Neutrophil (primary cell): ENCODE measurements around the gene PPP2R5C.
"Not testable (repeated sequence)": the region's sequence is repeated elsewhere in the genome, so short reads cannot be mapped to it uniquely, and the experiment has no call there.

Experiments
- H3K27ac ChIP-seq: fragments of 200-600 bp; sonication (generic); 2 replicates; pipeline ENCODE4 v1.5.1; 2016; ENCODE audit warnings: mild to moderate bottlenecking, moderate library complexity
- H3K27me3 ChIP-seq: fragments of 200-600 bp; sonication (generic); 2 replicates; pipeline ENCODE4 v1.6.0; 2016; ENCODE audit warnings: mild to moderate bottlenecking
- H3K36me3 ChIP-seq: fragments of 200-600 bp; sonication (generic); 2 replicates; pipeline ENCODE4 v1.5.1; 2017
- H3K4me1 ChIP-seq, 2 experiments: fragments of 200-600 bp in 1 of 2; sonication (generic) in 1 of 2; 1 replicate in 1 of 2; 2 replicates in 1 of 2; pipeline versions ENCODE4 v1.5.1 to v1.6.1; 2013 to 2016; ENCODE audit warnings: low read depth in 1 of 2, low read length in 1 of 2, mild to moderate bottlenecking in 1 of 2, moderate library complexity in 1 of 2; ENCODE audit not compliant: control insufficient read depth in 1 of 2, insufficient read depth in 1 of 2
- H3K4me3 ChIP-seq, 2 experiments: fragments of 200-600 bp in 1 of 2; sonication (generic) in 1 of 2; 1 replicate in 1 of 2; 2 replicates in 1 of 2; pipeline ENCODE4 v1.5.1; 2013 to 2016; ENCODE audit warnings: low read depth in 1 of 2, low read length in 1 of 2, mild to moderate bottlenecking in 1 of 2, moderate library complexity in 1 of 2
- H3K9me3 ChIP-seq: fragments of 200-600 bp; sonication (generic); 2 replicates; pipeline ENCODE4 v1.5.1; 2016
- TF ChIP-seq, protein P1 (sequence below): fragments of 200-600 bp; sonication (generic); IDR thresholded peaks from 2 replicates; pipeline ENCODE4 v1.5.1; 2016; ENCODE audit warnings: antibody characterized with exemption

PPP2R5C gene

DNA sequence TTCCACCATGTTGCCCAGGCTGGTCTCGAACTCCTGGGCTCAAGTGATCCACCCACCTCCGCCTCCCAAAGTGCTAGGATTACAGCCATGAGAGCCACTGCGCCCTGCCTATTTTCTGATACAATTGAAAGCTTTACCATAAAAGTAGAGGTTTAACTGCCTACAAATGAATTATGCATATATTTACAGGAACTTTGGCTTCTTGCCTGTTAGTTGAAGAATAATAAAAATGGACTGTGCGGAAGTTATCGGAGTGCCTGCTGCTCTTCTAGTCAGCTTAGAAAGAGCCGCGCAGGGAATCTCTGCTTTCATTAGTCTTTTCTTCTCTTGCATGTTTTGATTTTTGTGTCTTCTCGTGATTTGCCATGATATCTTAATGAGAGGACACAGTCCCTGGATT is 34.5 kb downstream of the PPP2R5C start:
- H3K4me1 ChIP-seq, result no peaks in the 10 kb centered on the region
- TF ChIP-seq, protein P1, sequence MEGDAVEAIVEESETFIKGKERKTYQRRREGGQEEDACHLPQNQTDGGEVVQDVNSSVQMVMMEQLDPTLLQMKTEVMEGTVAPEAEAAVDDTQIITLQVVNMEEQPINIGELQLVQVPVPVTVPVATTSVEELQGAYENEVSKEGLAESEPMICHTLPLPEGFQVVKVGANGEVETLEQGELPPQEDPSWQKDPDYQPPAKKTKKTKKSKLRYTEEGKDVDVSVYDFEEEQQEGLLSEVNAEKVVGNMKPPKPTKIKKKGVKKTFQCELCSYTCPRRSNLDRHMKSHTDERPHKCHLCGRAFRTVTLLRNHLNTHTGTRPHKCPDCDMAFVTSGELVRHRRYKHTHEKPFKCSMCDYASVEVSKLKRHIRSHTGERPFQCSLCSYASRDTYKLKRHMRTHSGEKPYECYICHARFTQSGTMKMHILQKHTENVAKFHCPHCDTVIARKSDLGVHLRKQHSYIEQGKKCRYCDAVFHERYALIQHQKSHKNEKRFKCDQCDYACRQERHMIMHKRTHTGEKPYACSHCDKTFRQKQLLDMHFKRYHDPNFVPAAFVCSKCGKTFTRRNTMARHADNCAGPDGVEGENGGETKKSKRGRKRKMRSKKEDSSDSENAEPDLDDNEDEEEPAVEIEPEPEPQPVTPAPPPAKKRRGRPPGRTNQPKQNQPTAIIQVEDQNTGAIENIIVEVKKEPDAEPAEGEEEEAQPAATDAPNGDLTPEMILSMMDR, result no peak
- no peaks in the 10 kb centered on the region for H3K9me3 ChIP-seq
- H3K36me3 ChIP-seq, result peaks cover 10% of the 10 kb centered on the region
- no peak overlapping the region for H3K27ac ChIP-seq
- H3K4me3 ChIP-seq, result no peak overlapping the region
- peaks cover under 1% of the 10 kb centered on the region for H3K27me3 ChIP-seq

DNA sequence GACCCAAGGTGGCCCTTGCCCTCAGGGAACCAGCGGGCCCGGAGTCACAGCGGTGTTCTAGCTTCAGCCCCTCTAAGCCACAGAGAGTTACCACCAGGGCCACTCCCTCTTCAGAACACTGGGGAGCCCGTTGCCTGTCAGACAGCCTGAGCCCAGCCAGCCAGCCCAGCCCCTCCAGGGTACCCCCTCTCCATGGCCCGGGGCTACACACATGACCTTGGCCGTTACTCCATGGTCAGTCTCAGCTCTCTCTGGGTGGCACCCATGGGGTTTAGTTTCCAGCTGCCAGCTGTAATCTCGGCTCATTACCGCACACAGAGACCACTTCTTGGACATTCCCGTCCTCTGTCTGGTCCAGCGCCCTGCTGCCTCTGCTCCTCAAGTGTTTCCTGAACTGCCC is 35.0 kb downstream of the PPP2R5C start:
- Histone ChIP-seq H3K9me3 (no peaks in the 10 kb centered on the region), H3K4me3 (no peak overlapping the region), H3K27ac (no peak overlapping the region), H3K36me3 (peaks cover 10% of the 10 kb centered on the region), H3K27me3 (peaks cover 5% of the 10 kb centered on the region), H3K4me1 (no peaks in the 10 kb centered on the region)
- TF ChIP-seq, protein P1, result no peak

DNA sequence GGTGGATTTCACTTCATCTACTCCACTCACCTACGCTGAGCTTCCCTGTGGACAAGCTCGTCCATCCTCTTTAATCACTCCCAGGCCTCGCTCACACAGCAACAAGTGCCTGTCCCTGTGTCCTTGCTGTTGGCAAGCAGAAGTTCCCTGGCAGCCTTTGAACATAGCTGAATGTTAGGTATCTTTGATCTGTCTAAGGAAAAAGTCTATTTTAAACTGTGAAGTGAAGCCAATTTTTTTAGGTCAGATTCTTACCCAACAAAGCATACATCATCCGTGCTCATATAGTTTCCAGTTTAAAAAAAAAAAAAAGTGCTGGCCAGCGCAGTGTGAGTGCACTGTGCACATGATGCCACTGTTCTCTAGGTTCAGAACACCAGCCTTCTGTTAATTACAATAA is 36.3 kb downstream of the PPP2R5C start:
- TF ChIP-seq, protein P1, result no peak
- H3K4me1 ChIP-seq, result no peaks in the 10 kb centered on the region
- H3K36me3 ChIP-seq, result peaks cover 10% of the 10 kb centered on the region
- no peak overlapping the region for H3K27ac ChIP-seq
- peaks cover 11% of the 10 kb centered on the region for H3K27me3 ChIP-seq
- H3K9me3 ChIP-seq, result no peaks in the 10 kb centered on the region
- H3K4me3 ChIP-seq, result no peak overlapping the region

DNA sequence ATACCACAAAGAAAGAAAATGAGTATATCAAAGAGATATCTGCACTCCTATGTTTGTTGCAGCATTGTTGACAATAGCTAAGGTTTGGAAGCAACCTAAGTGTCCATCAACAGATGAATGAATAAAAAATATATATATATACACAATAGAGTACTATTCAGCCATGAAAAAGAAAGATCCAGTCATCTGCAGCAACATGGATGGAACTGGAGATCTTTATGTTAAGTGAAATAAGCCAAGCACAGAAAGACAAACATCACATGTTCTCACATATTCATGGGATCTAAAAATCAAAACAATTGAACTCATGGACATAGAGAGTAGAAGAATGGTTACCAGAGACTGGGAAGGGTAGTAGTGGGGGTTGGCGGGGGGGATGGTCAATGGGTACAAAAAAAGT is 42.9 kb downstream of the PPP2R5C start:
- not testable (repeated sequence) for H3K4me3 ChIP-seq, H3K36me3 ChIP-seq, H3K27ac ChIP-seq, H3K9me3 ChIP-seq, H3K4me1 ChIP-seq
- peaks cover 16% of the 10 kb centered on the region for H3K27me3 ChIP-seq

DNA sequence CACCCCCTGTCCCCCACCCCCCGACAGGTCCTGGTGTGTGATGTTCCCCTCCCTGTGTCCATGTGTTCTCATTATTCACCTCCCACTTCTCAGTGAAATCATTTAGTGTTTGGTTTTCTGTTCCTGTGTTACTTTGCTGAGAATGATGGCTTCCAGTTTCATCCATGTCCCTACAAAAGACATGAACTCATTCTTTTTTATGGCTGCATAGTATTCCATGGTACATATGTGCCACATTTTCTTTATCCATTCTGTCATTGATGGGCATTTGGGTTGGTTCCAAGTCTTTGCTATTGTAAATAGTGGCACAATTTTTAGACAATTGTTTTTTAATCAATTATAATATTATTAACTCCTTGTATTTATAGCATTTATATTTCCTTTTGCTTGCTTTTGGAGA is 44.7 kb downstream of the PPP2R5C start:
- not testable (repeated sequence) for H3K4me3 ChIP-seq, H3K27ac ChIP-seq, H3K36me3 ChIP-seq, H3K9me3 ChIP-seq
- Histone ChIP-seq H3K4me1 (peaks cover 9 to 17% of the 10 kb centered on the region in 2 experiments), H3K27me3 (peaks cover 13% of the 10 kb centered on the region)

DNA sequence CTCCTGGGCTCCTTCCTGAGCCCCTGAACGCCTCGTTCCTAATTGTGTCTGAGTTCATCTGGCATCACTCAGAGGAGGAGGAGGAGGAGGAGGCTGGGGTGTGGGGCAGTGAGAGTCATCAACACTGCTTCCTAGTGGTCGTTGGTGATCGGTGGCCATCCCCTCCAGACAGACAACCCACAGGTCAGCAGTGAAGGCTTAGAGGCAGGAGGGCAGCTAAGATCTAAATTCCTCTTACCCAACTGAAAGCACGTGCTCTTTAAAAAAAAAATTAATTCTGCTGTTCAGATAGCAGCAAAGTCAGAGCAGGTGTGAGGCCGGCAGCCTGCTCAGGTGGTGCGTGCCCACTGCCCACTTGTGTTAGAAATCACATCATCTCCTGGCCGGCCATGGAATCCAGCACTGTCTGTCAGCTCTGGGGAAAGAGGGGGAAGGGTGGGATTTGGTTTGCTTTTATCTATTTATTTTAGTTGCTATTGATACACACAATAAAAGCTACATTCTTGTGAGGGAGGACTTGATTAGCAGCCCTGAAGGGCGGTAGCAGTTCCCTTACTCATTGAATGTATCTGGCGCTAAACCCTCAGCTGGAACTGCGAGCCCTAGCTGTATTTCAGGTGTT is 46.6 kb downstream of the PPP2R5C start:
- H3K4me3 ChIP-seq, result no peak overlapping the region
- no peak overlapping the region for H3K27ac ChIP-seq
- TF ChIP-seq, protein P1, result no peak

More for the DNA sequence above, 46.6 kb downstream of the PPP2R5C start:
- Histone ChIP-seq H3K4me1 (peaks cover 19 to 20% of the 10 kb centered on the region in 2 experiments), H3K9me3 (no peaks in the 10 kb centered on the region), H3K27me3 (peaks cover 2% of the 10 kb centered on the region), H3K36me3 (no peaks in the 10 kb centered on the region)
